HEK293 (cell line): ENCODE results near the gene FUT1.
A peak's percentile ranks its signal among the peaks of the same experiment; 100 is the strongest.

ENCODE experiments used
- GLIS1 ChIP-seq: fragments of 450-650 bp; formaldehyde crosslinking; IDR thresholded peaks from 2 replicates; pipeline ENCODE4 v1.5.1; 2016; ENCODE audit warnings: missing biosample characterization, missing genetic modification characterization
- HOXC10 ChIP-seq: sonication (generic); formaldehyde crosslinking; IDR thresholded peaks from 2 replicates; pipeline ENCODE4 v1.8.1; 2023; ENCODE audit warnings: mild to moderate bottlenecking, missing genetic modification reagents
- HOXD13 ChIP-seq: sonication (generic); formaldehyde crosslinking; IDR thresholded peaks from 2 replicates; pipeline ENCODE4 v1.8.0; 2022; ENCODE audit warnings: missing genetic modification reagents, borderline replicate concordance
- KLF1 ChIP-seq: fragments of 450-650 bp; formaldehyde crosslinking; IDR thresholded peaks from 2 replicates; pipeline ENCODE4 v1.5.1; 2016; ENCODE audit warnings: missing biosample characterization, missing genetic modification characterization
- KLF17 ChIP-seq: fragments of 450-650 bp; formaldehyde crosslinking; IDR thresholded peaks from 2 replicates; pipeline ENCODE4 v1.5.1; 2016; ENCODE audit warnings: missing biosample characterization, missing genetic modification characterization
- MZF1 ChIP-seq: fragments of 450-650 bp; formaldehyde crosslinking; IDR thresholded peaks from 2 replicates; pipeline ENCODE4 v1.5.1; 2017; ENCODE audit warnings: missing biosample characterization, missing genetic modification characterization, borderline replicate concordance
- SCRT1 ChIP-seq: fragments of 450-650 bp; formaldehyde crosslinking; IDR thresholded peaks from 2 replicates; pipeline ENCODE4 v1.5.1; 2016; ENCODE audit warnings: missing biosample characterization, missing genetic modification characterization, borderline replicate concordance
- SP2 ChIP-seq: fragments of 450-650 bp; formaldehyde crosslinking; IDR thresholded peaks from 2 replicates; pipeline ENCODE4 v1.5.1; 2016; ENCODE audit warnings: missing biosample characterization, missing genetic modification characterization
- ZBTB21 ChIP-seq: fragments of 450-650 bp; formaldehyde crosslinking; IDR thresholded peaks from 2 replicates; pipeline ENCODE4 v1.5.1; 2017; ENCODE audit warnings: missing biosample characterization, missing genetic modification characterization
- ZBTB8A ChIP-seq: fragments of 450-650 bp; formaldehyde crosslinking; IDR thresholded peaks from 2 replicates; pipeline ENCODE4 v1.5.1; 2016; ENCODE audit warnings: missing biosample characterization, missing genetic modification characterization
- ZFHX2 ChIP-seq: fragments of 450-650 bp; formaldehyde crosslinking; conservative IDR thresholded peaks from 2 replicates; pipeline ENCODE4 v1.5.1; 2016; ENCODE audit warnings: missing biosample characterization, missing genetic modification characterization
- ZFP41 ChIP-seq: fragments of 450-650 bp; formaldehyde crosslinking; IDR thresholded peaks from 2 replicates; pipeline ENCODE4 v1.5.1; 2016; ENCODE audit warnings: missing biosample characterization, missing genetic modification characterization, borderline replicate concordance
- ZNF157 ChIP-seq: fragments of 450-650 bp; formaldehyde crosslinking; IDR thresholded peaks from 2 replicates; pipeline ENCODE4 v1.5.1; 2016; ENCODE audit warnings: missing biosample characterization, missing genetic modification characterization
- ZNF19 ChIP-seq: fragments of 450-650 bp; formaldehyde crosslinking; IDR thresholded peaks from 2 replicates; pipeline ENCODE4; 2016; ENCODE audit warnings: missing biosample characterization, missing genetic modification characterization, low read depth
- ZNF266 ChIP-seq: fragments of 450-650 bp; formaldehyde crosslinking; IDR thresholded peaks from 2 replicates; pipeline ENCODE4 v1.5.1; 2016; ENCODE audit warnings: missing biosample characterization, missing genetic modification characterization, low read depth
- ZNF350 ChIP-seq: fragments of 450-650 bp; formaldehyde crosslinking; IDR thresholded peaks from 2 replicates; pipeline ENCODE4 v1.5.0; 2017; ENCODE audit warnings: missing biosample characterization, mild to moderate bottlenecking, missing genetic modification characterization
- ZNF521 ChIP-seq: fragments of 450-650 bp; formaldehyde crosslinking; IDR thresholded peaks from 2 replicates; pipeline ENCODE4 v1.5.1; 2017; ENCODE audit warnings: missing biosample characterization, mild to moderate bottlenecking, missing genetic modification characterization
- ZNF529 ChIP-seq: fragments of 450-650 bp; formaldehyde crosslinking; IDR thresholded peaks from 2 replicates; pipeline ENCODE4 v1.5.1; 2017; ENCODE audit warnings: missing genetic modification characterization, missing biosample characterization; ENCODE audit not compliant: insufficient replicate concordance
- ZNF571 ChIP-seq: fragments of 450-650 bp; formaldehyde crosslinking; IDR thresholded peaks from 2 replicates; pipeline ENCODE4 v1.5.0; 2017; ENCODE audit warnings: missing biosample characterization, missing genetic modification characterization
- ZNF585B ChIP-seq: fragments of 450-650 bp; formaldehyde crosslinking; IDR thresholded peaks from 2 replicates; pipeline ENCODE4 v1.5.1; 2016; ENCODE audit warnings: missing biosample characterization, missing genetic modification characterization
- ZNF596 ChIP-seq: fragments of 450-650 bp; IDR thresholded peaks from 2 replicates; pipeline ENCODE4 v1.5.0; 2018; ENCODE audit warnings: missing biosample characterization, mild to moderate bottlenecking, missing genetic modification characterization, moderate library complexity
- ZNF629 ChIP-seq: fragments of 450-650 bp; formaldehyde crosslinking; IDR thresholded peaks from 2 replicates; pipeline ENCODE4 v1.5.1; 2017; ENCODE audit warnings: missing biosample characterization, missing genetic modification characterization
- ZNF707 ChIP-seq: fragments of 450-650 bp; formaldehyde crosslinking; IDR thresholded peaks from 2 replicates; pipeline ENCODE4 v1.5.1; 2016; ENCODE audit warnings: missing biosample characterization, missing genetic modification characterization
- ZSCAN16 ChIP-seq: fragments of 450-650 bp; formaldehyde crosslinking; IDR thresholded peaks from 2 replicates; pipeline ENCODE4 v1.5.1; 2016; ENCODE audit warnings: missing biosample characterization, missing genetic modification characterization
- ZSCAN23 ChIP-seq: fragments of 450-650 bp; formaldehyde crosslinking; IDR thresholded peaks from 2 replicates; pipeline ENCODE4 v1.5.1; 2016; ENCODE audit warnings: missing biosample characterization, missing genetic modification characterization
- TF ChIP-seq, protein P1 (sequence below): fragments of 450-650 bp; formaldehyde crosslinking; IDR thresholded peaks from 2 replicates; pipeline ENCODE4 v1.5.1; 2016; ENCODE audit warnings: missing biosample characterization, missing genetic modification characterization
- TF ChIP-seq, protein P2 (sequence below): fragments of 450-650 bp; formaldehyde crosslinking; IDR thresholded peaks from 2 replicates; pipeline ENCODE4 v1.5.1; 2017; ENCODE audit warnings: missing biosample characterization, missing genetic modification characterization
- TF ChIP-seq, protein P3 (sequence below): fragments of 450-650 bp; formaldehyde crosslinking; conservative IDR thresholded peaks from 2 replicates; pipeline ENCODE4 v1.5.1; 2016; ENCODE audit warnings: low read depth, missing biosample characterization, missing genetic modification characterization
- TF ChIP-seq, protein P4 (sequence below): fragments of 450-650 bp; formaldehyde crosslinking; IDR thresholded peaks from 2 replicates; pipeline ENCODE4 v1.5.1; 2016; ENCODE audit warnings: missing biosample characterization, missing genetic modification characterization, borderline replicate concordance

The FUT1 gene

DNA sequence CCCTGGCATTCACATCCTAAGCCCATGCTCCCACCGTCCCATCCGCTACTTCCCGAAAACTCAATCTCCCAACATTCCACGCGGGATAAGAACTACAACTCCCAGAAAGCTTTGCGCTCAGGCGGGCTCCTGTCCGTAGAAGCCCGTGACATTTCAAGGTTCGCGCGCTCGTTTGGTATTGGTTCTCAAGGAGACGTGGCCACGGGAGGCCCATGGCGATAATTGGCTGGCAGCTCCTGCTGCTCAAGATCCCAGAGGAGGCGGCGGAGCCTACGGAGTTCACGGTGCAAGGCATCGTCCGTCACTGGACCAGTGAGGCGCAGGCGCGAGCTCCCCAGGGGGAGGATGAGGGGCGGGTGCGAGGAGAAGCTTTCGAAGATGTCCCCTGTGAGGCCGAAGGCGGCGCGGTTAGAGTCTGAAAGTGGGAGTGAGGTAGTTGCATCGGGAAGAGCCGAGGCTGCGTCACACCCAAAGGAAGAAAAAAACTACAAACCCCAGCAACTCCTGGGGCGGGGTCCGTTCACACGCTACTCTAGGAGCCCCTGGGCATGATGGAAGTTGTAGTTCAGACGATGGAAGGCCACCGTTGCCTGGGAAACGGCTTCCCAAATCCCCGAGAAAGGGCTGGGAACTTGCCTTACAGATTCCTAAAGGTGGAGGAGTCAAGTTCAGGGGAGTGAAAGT lies 31.7 kb downstream of the FUT1 start (continued):
- no peak for TF ChIP-seq ZNF571
- TF ChIP-seq ZSCAN16 (tag by site-specific recombination), result no peak
- TF ChIP-seq ZNF19, result no peak
- no peak for TF ChIP-seq KLF17 (tag by site-specific recombination)
- no peak for TF ChIP-seq ZNF596 (tag by site-specific recombination)
- TF ChIP-seq ZNF585B (tag by site-specific recombination), result no peak
- TF ChIP-seq, protein P1, sequence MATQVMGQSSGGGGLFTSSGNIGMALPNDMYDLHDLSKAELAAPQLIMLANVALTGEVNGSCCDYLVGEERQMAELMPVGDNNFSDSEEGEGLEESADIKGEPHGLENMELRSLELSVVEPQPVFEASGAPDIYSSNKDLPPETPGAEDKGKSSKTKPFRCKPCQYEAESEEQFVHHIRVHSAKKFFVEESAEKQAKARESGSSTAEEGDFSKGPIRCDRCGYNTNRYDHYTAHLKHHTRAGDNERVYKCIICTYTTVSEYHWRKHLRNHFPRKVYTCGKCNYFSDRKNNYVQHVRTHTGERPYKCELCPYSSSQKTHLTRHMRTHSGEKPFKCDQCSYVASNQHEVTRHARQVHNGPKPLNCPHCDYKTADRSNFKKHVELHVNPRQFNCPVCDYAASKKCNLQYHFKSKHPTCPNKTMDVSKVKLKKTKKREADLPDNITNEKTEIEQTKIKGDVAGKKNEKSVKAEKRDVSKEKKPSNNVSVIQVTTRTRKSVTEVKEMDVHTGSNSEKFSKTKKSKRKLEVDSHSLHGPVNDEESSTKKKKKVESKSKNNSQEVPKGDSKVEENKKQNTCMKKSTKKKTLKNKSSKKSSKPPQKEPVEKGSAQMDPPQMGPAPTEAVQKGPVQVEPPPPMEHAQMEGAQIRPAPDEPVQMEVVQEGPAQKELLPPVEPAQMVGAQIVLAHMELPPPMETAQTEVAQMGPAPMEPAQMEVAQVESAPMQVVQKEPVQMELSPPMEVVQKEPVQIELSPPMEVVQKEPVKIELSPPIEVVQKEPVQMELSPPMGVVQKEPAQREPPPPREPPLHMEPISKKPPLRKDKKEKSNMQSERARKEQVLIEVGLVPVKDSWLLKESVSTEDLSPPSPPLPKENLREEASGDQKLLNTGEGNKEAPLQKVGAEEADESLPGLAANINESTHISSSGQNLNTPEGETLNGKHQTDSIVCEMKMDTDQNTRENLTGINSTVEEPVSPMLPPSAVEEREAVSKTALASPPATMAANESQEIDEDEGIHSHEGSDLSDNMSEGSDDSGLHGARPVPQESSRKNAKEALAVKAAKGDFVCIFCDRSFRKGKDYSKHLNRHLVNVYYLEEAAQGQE, result no peak; the same call in 1 of the 2 replicates
- no peak for TF ChIP-seq ZSCAN23
- TF ChIP-seq ZNF529 (tag by site-specific recombination), result no peak
- TF ChIP-seq, protein P2, sequence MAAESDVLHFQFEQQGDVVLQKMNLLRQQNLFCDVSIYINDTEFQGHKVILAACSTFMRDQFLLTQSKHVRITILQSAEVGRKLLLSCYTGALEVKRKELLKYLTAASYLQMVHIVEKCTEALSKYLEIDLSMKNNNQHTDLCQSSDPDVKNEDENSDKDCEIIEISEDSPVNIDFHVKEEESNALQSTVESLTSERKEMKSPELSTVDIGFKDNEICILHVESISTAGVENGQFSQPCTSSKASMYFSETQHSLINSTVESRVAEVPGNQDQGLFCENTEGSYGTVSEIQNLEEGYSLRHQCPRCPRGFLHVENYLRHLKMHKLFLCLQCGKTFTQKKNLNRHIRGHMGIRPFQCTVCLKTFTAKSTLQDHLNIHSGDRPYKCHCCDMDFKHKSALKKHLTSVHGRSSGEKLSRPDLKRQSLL (tag by site-specific recombination), result peak; percentile 63; the same call in 1 of the 2 replicates
- no peak for TF ChIP-seq ZNF350
- peak; percentile 91 for TF ChIP-seq GLIS1
- no peak for TF ChIP-seq HOXD13
- TF ChIP-seq SCRT1 (tag by site-specific recombination), result no peak
- TF ChIP-seq, protein P3, sequence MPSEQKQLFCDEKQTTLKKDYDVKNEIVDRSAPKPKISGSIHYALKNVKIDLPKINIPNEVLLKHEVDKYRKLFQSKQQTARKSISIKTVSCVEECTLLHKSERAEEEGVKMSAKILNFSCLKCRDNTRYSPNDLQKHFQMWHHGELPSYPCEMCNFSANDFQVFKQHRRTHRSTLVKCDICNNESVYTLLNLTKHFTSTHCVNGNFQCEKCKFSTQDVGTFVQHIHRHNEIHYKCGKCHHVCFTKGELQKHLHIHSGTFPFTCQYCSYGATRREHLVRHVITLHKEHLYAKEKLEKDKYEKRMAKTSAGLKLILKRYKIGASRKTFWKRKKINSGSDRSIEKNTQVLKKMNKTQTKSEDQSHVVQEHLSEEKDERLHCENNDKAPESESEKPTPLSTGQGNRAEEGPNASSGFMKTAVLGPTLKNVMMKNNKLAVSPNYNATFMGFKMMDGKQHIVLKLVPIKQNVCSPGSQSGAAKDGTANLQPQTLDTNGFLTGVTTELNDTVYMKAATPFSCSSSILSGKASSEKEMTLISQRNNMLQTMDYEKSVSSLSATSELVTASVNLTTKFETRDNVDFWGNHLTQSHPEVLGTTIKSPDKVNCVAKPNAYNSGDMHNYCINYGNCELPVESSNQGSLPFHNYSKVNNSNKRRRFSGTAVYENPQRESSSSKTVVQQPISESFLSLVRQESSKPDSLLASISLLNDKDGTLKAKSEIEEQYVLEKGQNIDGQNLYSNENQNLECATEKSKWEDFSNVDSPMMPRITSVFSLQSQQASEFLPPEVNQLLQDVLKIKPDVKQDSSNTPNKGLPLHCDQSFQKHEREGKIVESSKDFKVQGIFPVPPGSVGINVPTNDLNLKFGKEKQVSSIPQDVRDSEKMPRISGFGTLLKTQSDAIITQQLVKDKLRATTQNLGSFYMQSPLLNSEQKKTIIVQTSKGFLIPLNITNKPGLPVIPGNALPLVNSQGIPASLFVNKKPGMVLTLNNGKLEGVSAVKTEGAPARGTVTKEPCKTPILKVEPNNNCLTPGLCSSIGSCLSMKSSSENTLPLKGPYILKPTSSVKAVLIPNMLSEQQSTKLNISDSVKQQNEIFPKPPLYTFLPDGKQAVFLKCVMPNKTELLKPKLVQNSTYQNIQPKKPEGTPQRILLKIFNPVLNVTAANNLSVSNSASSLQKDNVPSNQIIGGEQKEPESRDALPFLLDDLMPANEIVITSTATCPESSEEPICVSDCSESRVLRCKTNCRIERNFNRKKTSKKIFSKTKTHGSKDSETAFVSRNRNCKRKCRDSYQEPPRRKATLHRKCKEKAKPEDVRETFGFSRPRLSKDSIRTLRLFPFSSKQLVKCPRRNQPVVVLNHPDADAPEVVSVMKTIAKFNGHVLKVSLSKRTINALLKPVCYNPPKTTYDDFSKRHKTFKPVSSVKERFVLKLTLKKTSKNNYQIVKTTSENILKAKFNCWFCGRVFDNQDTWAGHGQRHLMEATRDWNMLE, result 0 out of 2 replicates have a peak, but pooled peaks have one; percentile 35
- peak; percentile 85 for TF ChIP-seq ZNF629
- no peak for TF ChIP-seq ZNF521 (tag by site-specific recombination)
- TF ChIP-seq ZBTB8A (tag by site-specific recombination), result peak; percentile 18; the same call in 1 of the 2 replicates
- TF ChIP-seq ZNF707 (tag by site-specific recombination), result no peak
- peak; percentile 96 for TF ChIP-seq SP2 (tag by site-specific recombination)
- no peak for TF ChIP-seq MZF1
- TF ChIP-seq, protein P4, sequence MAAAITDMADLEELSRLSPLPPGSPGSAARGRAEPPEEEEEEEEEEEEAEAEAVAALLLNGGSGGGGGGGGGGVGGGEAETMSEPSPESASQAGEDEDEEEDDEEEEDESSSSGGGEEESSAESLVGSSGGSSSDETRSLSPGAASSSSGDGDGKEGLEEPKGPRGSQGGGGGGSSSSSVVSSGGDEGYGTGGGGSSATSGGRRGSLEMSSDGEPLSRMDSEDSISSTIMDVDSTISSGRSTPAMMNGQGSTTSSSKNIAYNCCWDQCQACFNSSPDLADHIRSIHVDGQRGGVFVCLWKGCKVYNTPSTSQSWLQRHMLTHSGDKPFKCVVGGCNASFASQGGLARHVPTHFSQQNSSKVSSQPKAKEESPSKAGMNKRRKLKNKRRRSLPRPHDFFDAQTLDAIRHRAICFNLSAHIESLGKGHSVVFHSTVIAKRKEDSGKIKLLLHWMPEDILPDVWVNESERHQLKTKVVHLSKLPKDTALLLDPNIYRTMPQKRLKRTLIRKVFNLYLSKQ, result no peak
- TF ChIP-seq ZBTB21 (tag by site-specific recombination), result peak; percentile 54; the same call in 1 of the 2 replicates
- TF ChIP-seq ZNF266 (tag by site-specific recombination), result no peak
- TF ChIP-seq HOXC10 (CRISPR knock-in tag), result no peak
- no peak for TF ChIP-seq ZFP41
- TF ChIP-seq ZNF157 (tag by site-specific recombination), result no peak
- TF ChIP-seq KLF1 (tag by site-specific recombination), result peak; percentile 69
- TF ChIP-seq ZFHX2 (tag by site-specific recombination), result peak; percentile 49; the same call in 1 of the 2 replicates
